Measurements from ENCODE around the gene CTBP2. TPM values are rescaled to one million over a fixed set of nuclear protein-coding genes. Genes with fewer than 3 reads are reported as not detected.

Gene CTBP2
- polyA plus RNA-seq, 1 donor (not counting 4 experiments of a cell fraction or from before 2014, with no cell fraction given) = 76.0 TPM

- Histone ChIP-seq H3K4me2 (ENCODE audit: control insufficient read depth, extremely low read depth, insufficient read depth, low read depth, low read length) (no peak overlapping the region), H3K9me3 (ENCODE audit: control insufficient read depth, low read depth, low read length) (no peaks in the 10 kb centered on the region), H2AFZ (ENCODE audit: control insufficient read depth, low read length) (no peak overlapping the region), H3K4me1 (ENCODE audit: control insufficient read depth, extremely low read depth, insufficient read depth, low read length) (peaks cover 4% of the 10 kb centered on the region), H4K20me1 (ENCODE audit: control insufficient read depth, extremely low read depth, insufficient read depth, low read length) (no peaks in the 10 kb centered on the region), H3K27me3 (ENCODE audit: control insufficient read depth, extremely low read depth, insufficient read depth, low read length) (no peaks in the 10 kb centered on the region), H3K9ac (ENCODE audit: control insufficient read depth, extremely low read depth, insufficient read depth, low read length) (no peak overlapping the region), H3K27ac (ENCODE audit: control insufficient read depth, insufficient read depth, low read length) (no peak overlapping the region), H3K79me2 (ENCODE audit: control insufficient read depth, insufficient read depth, low read length) (peaks cover 2% of the 10 kb centered on the region), H3K9me1 (ENCODE audit: control insufficient read depth, extremely low read depth, insufficient read depth, low read length) (no peaks in the 10 kb centered on the region), H3K4me3 (ENCODE audit: control insufficient read depth in 2 of 3, extremely low read depth in 1 of 3, insufficient read depth in 2 of 3, low read depth in 1 of 3, low read length in 3 of 3) (no peak overlapping the region), H3K36me3 (ENCODE audit: control insufficient read depth in 2 of 2, extremely low read depth in 1 of 2, insufficient read depth in 2 of 2, low read length in 2 of 2) (peaks cover 53 to 57% of the 10 kb centered on the region in 2 experiments)
- FAIRE-seq = no peak
- TF ChIP-seq CTCF (optimal IDR thresholded peaks at IDR 0.05 in 1 of 3, IDR thresholded peaks at IDR 0.05 in 1 of 3, conservative IDR thresholded peaks at IDR 0.05 in 1 of 3; ENCODE audit: extremely low read depth in 1 of 3, insufficient read depth in 2 of 3, low read length in 3 of 3) = no peak
- TF ChIP-seq EZH2 (IDR thresholded peaks at IDR 0.05; ENCODE audit: low read length) = no peak
- dilution Hi-C loops (cut with MboI; ENCODE audit: extremely low pct_ligation_motif_present, low sequenced_read_pairs) = no loop called here
- no peak for DNase-seq (ENCODE audit: low read depth, low spot score)
Measured at GRCh38 chr10:124997306-124997705, 163.1 kb downstream of the CTBP2 start.

GRCh38 chr10:124996854-124997215 is 163.5 kb downstream of the CTBP2 start:
- H3K27ac ChIP-seq (ENCODE audit: control insufficient read depth, insufficient read depth, low read length) = no peak overlapping the region
- no peak overlapping the region for H3K4me2 ChIP-seq (ENCODE audit: control insufficient read depth, extremely low read depth, insufficient read depth, low read depth, low read length)
- H4K20me1 ChIP-seq (ENCODE audit: control insufficient read depth, extremely low read depth, insufficient read depth, low read length) = no peaks in the 10 kb centered on the region
- H3K27me3 ChIP-seq (ENCODE audit: control insufficient read depth, extremely low read depth, insufficient read depth, low read length) = no peaks in the 10 kb centered on the region
- TF ChIP-seq EZH2 (IDR thresholded peaks at IDR 0.05; ENCODE audit: low read length) = no peak
- TF ChIP-seq CTCF (optimal IDR thresholded peaks at IDR 0.05 in 1 of 3, IDR thresholded peaks at IDR 0.05 in 1 of 3, conservative IDR thresholded peaks at IDR 0.05 in 1 of 3; ENCODE audit: extremely low read depth in 1 of 3, insufficient read depth in 2 of 3, low read length in 3 of 3) = no peak
- H3K9ac ChIP-seq (ENCODE audit: control insufficient read depth, extremely low read depth, insufficient read depth, low read length) = no peak overlapping the region
- H3K4me1 ChIP-seq (ENCODE audit: control insufficient read depth, extremely low read depth, insufficient read depth, low read length) = peaks cover under 1% of the 10 kb centered on the region
- no peak for DNase-seq (ENCODE audit: low read depth, low spot score)
- H3K79me2 ChIP-seq (ENCODE audit: control insufficient read depth, insufficient read depth, low read length) = peaks cover 2% of the 10 kb centered on the region
- no peak overlapping the region for H2AFZ ChIP-seq (ENCODE audit: control insufficient read depth, low read length)
- dilution Hi-C loops (cut with MboI; ENCODE audit: extremely low pct_ligation_motif_present, low sequenced_read_pairs) = no loop called here
- H3K4me3 ChIP-seq (ENCODE audit: control insufficient read depth in 2 of 3, extremely low read depth in 1 of 3, insufficient read depth in 2 of 3, low read depth in 1 of 3, low read length in 3 of 3) = no peak overlapping the region
- peaks cover 57% of the 10 kb centered on the region in 2 experiments for H3K36me3 ChIP-seq (ENCODE audit: control insufficient read depth in 2 of 2, extremely low read depth in 1 of 2, insufficient read depth in 2 of 2, low read length in 2 of 2)
- H3K9me1 ChIP-seq (ENCODE audit: control insufficient read depth, extremely low read depth, insufficient read depth, low read length) = no peaks in the 10 kb centered on the region
- no peak for FAIRE-seq
- H3K9me3 ChIP-seq (ENCODE audit: control insufficient read depth, low read depth, low read length) = no peaks in the 10 kb centered on the region

All from keratinocyte (primary cell).